ENCODE measurements around the gene GALNS. TPM values are rescaled to one million over a fixed set of nuclear protein-coding genes. Genes with fewer than 3 reads are reported as not detected.

Gene GALNS
- total and polyA plus RNA-seq, 2 of the 13 experiments (the other 11 are each of a cell fraction or from before 2014, with no cell fraction given) = 9.2 to 9.8 TPM

GRCh38 chr16:88810912-88811768, 45.6 kb downstream of the GALNS start (continued):
- TF ChIP-seq ZBTB2 (CRISPR knock-in tag; IDR thresholded peaks at IDR 0.05; ENCODE audit: low read depth) (no peak; the same call in 1 of the 2 replicates), MZF1 (CRISPR knock-in tag; IDR thresholded peaks at IDR 0.05; ENCODE audit: borderline replicate concordance) (no peak), RORA (CRISPR knock-in tag; IDR thresholded peaks at IDR 0.05) (no peak), ZNF691 (CRISPR knock-in tag; IDR thresholded peaks at IDR 0.05; ENCODE audit: borderline replicate concordance, low read depth) (no peak; the same call in 1 of the 2 replicates), HOXA3 (CRISPR knock-in tag; IDR thresholded peaks at IDR 0.05) (no peak; the same call in none of the 2 replicates), HCFC1 (IDR thresholded peaks at IDR 0.05; ENCODE audit: low read depth, low read length) (no peak), ONECUT2 (CRISPR knock-in tag; IDR thresholded peaks at IDR 0.05) (no peak), ZNF775 (CRISPR knock-in tag; IDR thresholded peaks at IDR 0.05; ENCODE audit: borderline replicate concordance) (peak; percentile 77), ZNF678 (CRISPR knock-in tag; IDR thresholded peaks at IDR 0.05) (no peak; the same call in 1 of the 2 replicates), RXRB (CRISPR knock-in tag; IDR thresholded peaks at IDR 0.05; ENCODE audit: borderline replicate concordance) (no peak; the same call in 1 of the 2 replicates), PHF5A (CRISPR knock-in tag; IDR thresholded peaks at IDR 0.05; ENCODE audit: low read depth, unreplicated experiment) (no peak), AGO2 (optimal IDR thresholded peaks at IDR 0.05; ENCODE audit: low read depth, low read length) (peak; percentile 97), ZNF124 (CRISPR knock-in tag; IDR thresholded peaks at IDR 0.05) (no peak), EZH2 (conservative IDR thresholded peaks at IDR 0.05; ENCODE audit: low read depth, low read length) (no peak), BCL6 (CRISPR knock-in tag; IDR thresholded peaks at IDR 0.05) (no peak; the same call in 1 of the 2 replicates), RARA (CRISPR knock-in tag; IDR thresholded peaks at IDR 0.05) (no peak), ZNF513 (CRISPR knock-in tag; conservative IDR thresholded peaks at IDR 0.05) (no peak), PBX3 (CRISPR knock-in tag; IDR thresholded peaks at IDR 0.05; ENCODE audit: borderline replicate concordance) (no peak), ZNF17 (CRISPR knock-in tag; IDR thresholded peaks at IDR 0.05) (peak; percentile 96), ZBTB1 (CRISPR knock-in tag; IDR thresholded peaks at IDR 0.05; ENCODE audit: borderline replicate concordance) (no peak), SMARCE1 (IDR thresholded peaks at IDR 0.05; ENCODE audit: borderline replicate concordance) (no peak), ZNF335 (CRISPR knock-in tag; IDR thresholded peaks at IDR 0.05) (no peak), ZBTB38 (CRISPR knock-in tag; IDR thresholded peaks at IDR 0.05) (no peak), ZNF24 (IDR thresholded peaks at IDR 0.05) (no peak), ZNF446 (CRISPR knock-in tag; IDR thresholded peaks at IDR 0.05) (no peak; the same call in 1 of the 2 replicates), ZNF615 (CRISPR knock-in tag; IDR thresholded peaks at IDR 0.05; ENCODE audit: borderline replicate concordance) (peak; percentile 89; the same call in 1 of the 2 replicates), ZNF83 (CRISPR knock-in tag; IDR thresholded peaks at IDR 0.05; ENCODE audit: borderline replicate concordance) (no peak)
